HCT116 (cell line): ENCODE results near the gene PIM1. TPM values are rescaled to one million over a fixed set of nuclear protein-coding genes. Genes with fewer than 3 reads are reported as not detected.

ENCODE experiments used
- ATAC-seq: fragments of 200-7000 bp; cut with Tn5 transposase; 2 replicates; pipeline ENCODE4 v1.9.1; 2020; ENCODE audit warnings: mild to moderate bottlenecking, moderate library complexity
- BruUV-seq: library from RNA; stranded (reverse); fragments of 400-500 nt; replicated peaks from 2 replicates; lab custom pipeline; 2021; lab: Mats Ljungman, UMichigan
- CTCF ChIA-PET: fragments of 300-600 bp; sonication (Branson Sonifier 250); formaldehyde crosslinking; loops from one replicate; lab custom pipeline; 2021; ENCODE audit warnings: antibody characterized with exemption; lab: Charles Lee
- POLR2A ChIA-PET: fragments of 300-600, 350-600 bp; sonication (Branson Sonifier 250); formaldehyde crosslinking; loops from one replicate; lab custom pipeline; 2021; ENCODE audit warnings: antibody characterized with exemption; lab: Charles Lee
- RAD21 ChIA-PET, 2 experiments: fragments of 300-600 bp; sonication (Branson Sonifier 250); formaldehyde crosslinking; loops; one replicate each; lab custom pipeline; 2023; ENCODE audit warnings: low total read pairs in 2 of 2; ENCODE audit not compliant: uncharacterized antibody in 2 of 2, unreplicated experiment in 2 of 2, low non-redundant PET in 1 of 2; lab: Charles Lee
- DNase-seq: peaks from one replicate; pipeline ENCODE4 v3.0.0-alpha.2; 2010; ENCODE audit warnings: low read depth, low spot score
- H2AFZ ChIP-seq: fragments of 200-600 bp; shearing (Covaris generic), sonication (generic); 2 replicates; pipeline ENCODE4 v1.6.1; 2017; ENCODE audit warnings: low read depth, mixed run types, mixed read lengths, antibody characterized with exemption, low read length; ENCODE audit not compliant: poor library complexity, severe bottlenecking
- H3K27ac ChIP-seq: 2 replicates; pipeline ENCODE4 v1.5.1; 2012; ENCODE audit warnings: low read depth, low read length
- H3K27me3 ChIP-seq: fragments of 200-600 bp; sonication (generic); 2 replicates; pipeline ENCODE4 v1.6.1; 2016; ENCODE audit warnings: mixed run types, low read length, mixed read lengths; ENCODE audit not compliant: insufficient read depth
- H3K36me3 ChIP-seq, 2 experiments: fragments of 200-500 bp in 1 of 2; fragments of 200-600 bp in 1 of 2; sonication (Bioruptor generic) in 1 of 2; sonication (generic) in 1 of 2; 2 replicates each; pipeline versions ENCODE4 v1.5.1 to v1.6.1; 2014 to 2016; ENCODE audit warnings: low read length in 2 of 2, inconsistent platforms in 1 of 2, mixed read lengths in 1 of 2, mixed run types in 1 of 2; ENCODE audit not compliant: insufficient read depth in 2 of 2, control insufficient read depth in 1 of 2
- H3K4me1 ChIP-seq, 2 experiments: fragments of 200-600 bp in 1 of 2; sonication (generic) in 1 of 2; 2 replicates each; pipeline versions ENCODE4 v1.5.1 to v1.6.1; 2012 to 2017; ENCODE audit warnings: low read length in 2 of 2, inconsistent platforms in 1 of 2, mild to moderate bottlenecking in 1 of 2, mixed read lengths in 1 of 2, mixed run types in 1 of 2, moderate library complexity in 1 of 2; ENCODE audit not compliant: insufficient read depth in 2 of 2, control insufficient read depth in 1 of 2
- H3K4me2 ChIP-seq: fragments of 200-600 bp; sonication (generic); 2 replicates; pipeline ENCODE4 v1.6.1; 2017; ENCODE audit warnings: mixed run types, low read length, mixed read lengths
- H3K4me3 ChIP-seq, 2 experiments: fragments of 200-600 bp in 1 of 2; sonication (generic) in 1 of 2; replicated peaks in 1 of 2; 2 replicates each; pipeline ENCODE4 v1.5.1; 2011 to 2016; ENCODE audit warnings: low read length in 2 of 2, control low read depth in 1 of 2, low read depth in 1 of 2, mild to moderate bottlenecking in 1 of 2, mixed read lengths in 1 of 2, mixed run types in 1 of 2
- H3K79me2 ChIP-seq: fragments of 200-600 bp; sonication (generic); 2 replicates; pipeline ENCODE4 v1.6.1; 2017; ENCODE audit warnings: mild to moderate bottlenecking, mixed run types, low read length, moderate library complexity, mixed read lengths; ENCODE audit not compliant: insufficient read depth
- H3K9ac ChIP-seq: fragments of 200-600 bp; sonication (generic); 2 replicates; pipeline ENCODE4 v1.6.1; 2016; ENCODE audit warnings: low read length, mixed read lengths
- H3K9me2 ChIP-seq: fragments of 200-600 bp; sonication (generic), shearing (Covaris generic); 2 replicates; pipeline ENCODE4 v1.6.1; 2017; ENCODE audit warnings: mixed run types, mild to moderate bottlenecking, moderate library complexity; ENCODE audit not compliant: insufficient read depth
- H3K9me3 ChIP-seq, 2 experiments: fragments of 200-500 bp in 1 of 2; fragments of 200-600 bp in 1 of 2; sonication (Bioruptor generic) in 1 of 2; sonication (generic) in 1 of 2; 2 replicates each; pipeline ENCODE4 v1.6.1; 2014 to 2017; ENCODE audit warnings: low read length in 2 of 2, mixed read lengths in 2 of 2, inconsistent platforms in 1 of 2, low read depth in 1 of 2, mild to moderate bottlenecking in 1 of 2, mixed run types in 1 of 2, moderate library complexity in 1 of 2; ENCODE audit not compliant: control insufficient read depth in 1 of 2, insufficient read depth in 1 of 2
- H4K20me1 ChIP-seq: fragments of 200-600 bp; sonication (generic), shearing (Covaris generic); 2 replicates; pipeline ENCODE4 v1.6.1; 2017; ENCODE audit warnings: mixed run types, mild to moderate bottlenecking, moderate library complexity; ENCODE audit not compliant: insufficient read depth
- CBX3 ChIP-seq: IDR thresholded peaks from 2 replicates; pipeline ENCODE4 v1.6.1; 2012; ENCODE audit warnings: low read depth
- RAD21 ChIP-seq: IDR thresholded peaks from 2 replicates; pipeline ENCODE4 v1.6.1; 2012; ENCODE audit warnings: low read depth, mild to moderate bottlenecking
- YY1 ChIP-seq: IDR thresholded peaks from 2 replicates; pipeline ENCODE4 v1.6.1; 2011; ENCODE audit warnings: low read length, low read depth, moderate library complexity, mild to moderate bottlenecking; ENCODE audit not compliant: insufficient replicate concordance; ENCODE audit errors: extremely low read depth
- ZFX ChIP-seq: fragments of 450-650 bp; IDR thresholded peaks from 2 replicates; pipeline ENCODE4 v1.6.1; 2017
- intact Hi-C: fragments of 100-400 bp; cut with micrococcal nuclease; formaldehyde crosslinking; loops from 2 replicates; pipeline ENCODE4 v1.10.0; 2022
- total RNA-seq: library from RNA; stranded (reverse); gene quantifications from one replicate; pipeline ENCODE4 v1.2.1, GENCODE V29; 2021; ENCODE audit not compliant: unreplicated experiment
- TF ChIP-seq, protein P1 (sequence below), 3 experiments: fragments of 200-600 bp in 1 of 3; sonication (generic) in 1 of 3; IDR thresholded peaks in 2 of 3; conservative IDR thresholded peaks in 1 of 3; 2 replicates each; pipeline ENCODE4 v1.5.1; 2012 to 2017; ENCODE audit warnings: low read depth in 2 of 3, low read length in 2 of 3, antibody characterized with exemption in 1 of 3, borderline replicate concordance in 1 of 3, control low read depth in 1 of 3, mild to moderate bottlenecking in 1 of 3, mixed read lengths in 1 of 3, mixed run types in 1 of 3, moderate library complexity in 1 of 3; ENCODE audit not compliant: insufficient read depth in 1 of 3

The PIM1 gene
- total RNA-seq, 1 experiment from 2014 or later: 26.2 TPM

GRCh38 chr6:37210313-37210968, 40.5 kb downstream of the PIM1 start:
- ATAC-seq (peak; percentile 78), DNase-seq (peak; percentile 72)
- Histone ChIP-seq H3K79me2 (no peaks in the 10 kb centered on the region), H3K36me3 (no peaks in the 10 kb centered on the region), H3K4me2 (no peak overlapping the region), H2AFZ (peak overlapping the region; percentile 87), H3K4me3 (no peak overlapping the region), H3K4me1 (peaks cover 0 to 11% of the 10 kb centered on the region in 2 experiments; a peak in 1 of 4 replicates), H3K27ac (no peak overlapping the region), H3K9me3 (no peaks in the 10 kb centered on the region), H4K20me1 (no peaks in the 10 kb centered on the region), H3K9me2 (no peaks in the 10 kb centered on the region), H3K27me3 (no peaks in the 10 kb centered on the region), H3K9ac (no peak overlapping the region)
- TF ChIP-seq YY1 (peak; percentile 57), ZFX (no peak), RAD21 (peak; percentile 99), CBX3 (peak; percentile 31; the same call in 1 of the 2 replicates)
- TF ChIP-seq, protein P1, sequence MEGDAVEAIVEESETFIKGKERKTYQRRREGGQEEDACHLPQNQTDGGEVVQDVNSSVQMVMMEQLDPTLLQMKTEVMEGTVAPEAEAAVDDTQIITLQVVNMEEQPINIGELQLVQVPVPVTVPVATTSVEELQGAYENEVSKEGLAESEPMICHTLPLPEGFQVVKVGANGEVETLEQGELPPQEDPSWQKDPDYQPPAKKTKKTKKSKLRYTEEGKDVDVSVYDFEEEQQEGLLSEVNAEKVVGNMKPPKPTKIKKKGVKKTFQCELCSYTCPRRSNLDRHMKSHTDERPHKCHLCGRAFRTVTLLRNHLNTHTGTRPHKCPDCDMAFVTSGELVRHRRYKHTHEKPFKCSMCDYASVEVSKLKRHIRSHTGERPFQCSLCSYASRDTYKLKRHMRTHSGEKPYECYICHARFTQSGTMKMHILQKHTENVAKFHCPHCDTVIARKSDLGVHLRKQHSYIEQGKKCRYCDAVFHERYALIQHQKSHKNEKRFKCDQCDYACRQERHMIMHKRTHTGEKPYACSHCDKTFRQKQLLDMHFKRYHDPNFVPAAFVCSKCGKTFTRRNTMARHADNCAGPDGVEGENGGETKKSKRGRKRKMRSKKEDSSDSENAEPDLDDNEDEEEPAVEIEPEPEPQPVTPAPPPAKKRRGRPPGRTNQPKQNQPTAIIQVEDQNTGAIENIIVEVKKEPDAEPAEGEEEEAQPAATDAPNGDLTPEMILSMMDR (IDR thresholded peaks at IDR 0.05 in 2 of 3, conservative IDR thresholded peaks at IDR 0.05 in 1 of 3; ENCODE audit: borderline replicate concordance in 1 of 3, insufficient read depth in 1 of 3, low read depth in 2 of 3, low read length in 2 of 3): peak; percentile 88 to 98 (median 97)
- no TSS peak for BruUV-seq
- POLR2A ChIA-PET: interaction anchor here (0.7 to 1.1 kb wide), 4 partner anchors 181 to 192 kb away, joined by 3 to 7 read pairs (median 4); no protein-coding TSS in a partner anchor
- intact Hi-C loops: loop anchor here (1.0 to 5.0 kb wide), 3 partner anchors 159 to 323 kb away; partner anchors contain the start of gene C6orf89
- CTCF ChIA-PET: interaction anchor here (0.6 to 14.5 kb wide), 25 partner anchors 9 to 595 kb away, joined by 3 to 331 read pairs (median 4); partner anchors contain the start of genes C6orf89 and MTCH1
- RAD21 ChIA-PET: interaction anchor here (0.6 to 1.8 kb wide), 13 partner anchors 11 to 192 kb away, joined by 3 to 16 read pairs (median 5); no protein-coding TSS in a partner anchor
